ENCODE data around the gene CBX1.

DNA sequence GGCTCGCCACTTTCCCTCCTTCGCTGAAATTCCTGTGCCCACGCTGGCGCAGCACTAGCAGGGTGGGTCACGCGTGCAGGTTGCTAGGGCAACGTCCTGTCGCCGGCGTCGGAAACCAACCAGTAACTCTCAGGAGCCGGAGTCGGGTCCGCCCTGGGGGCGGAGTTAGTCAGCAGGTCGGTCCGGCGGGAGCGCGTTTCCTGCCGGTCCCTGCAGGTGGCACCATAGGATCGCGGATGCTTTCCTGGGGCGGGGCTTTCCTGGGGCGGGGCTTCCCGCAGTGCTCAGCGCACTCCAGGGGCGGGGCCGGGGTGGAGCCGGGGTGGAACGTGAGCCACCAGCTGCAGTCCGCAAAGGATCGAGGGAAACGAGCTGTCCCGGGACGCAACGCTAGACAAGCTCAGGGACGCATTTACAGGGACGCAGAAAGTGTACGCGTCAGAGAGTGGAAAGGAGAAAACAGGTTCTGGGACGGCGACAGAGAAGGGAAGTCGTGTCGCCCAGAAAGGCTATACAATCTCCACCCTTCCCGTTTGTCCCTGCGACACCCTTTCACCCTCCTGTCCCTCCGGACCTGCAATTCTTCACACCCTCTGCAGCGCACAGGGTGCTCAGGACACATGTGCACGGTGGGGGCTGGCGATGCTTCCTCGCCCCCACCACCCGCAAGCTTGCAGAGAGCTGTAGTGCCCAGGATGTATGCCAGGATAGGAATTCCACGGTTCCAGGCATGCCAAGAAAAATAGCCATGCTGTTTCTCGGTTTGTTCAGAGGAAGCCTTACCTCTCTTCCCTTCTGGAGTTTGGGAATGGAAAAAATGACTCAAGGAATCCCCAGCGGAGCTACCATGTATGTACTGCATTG, 76.0 kb downstream of the CBX1 start:
- TF ChIP-seq, protein P1, sequence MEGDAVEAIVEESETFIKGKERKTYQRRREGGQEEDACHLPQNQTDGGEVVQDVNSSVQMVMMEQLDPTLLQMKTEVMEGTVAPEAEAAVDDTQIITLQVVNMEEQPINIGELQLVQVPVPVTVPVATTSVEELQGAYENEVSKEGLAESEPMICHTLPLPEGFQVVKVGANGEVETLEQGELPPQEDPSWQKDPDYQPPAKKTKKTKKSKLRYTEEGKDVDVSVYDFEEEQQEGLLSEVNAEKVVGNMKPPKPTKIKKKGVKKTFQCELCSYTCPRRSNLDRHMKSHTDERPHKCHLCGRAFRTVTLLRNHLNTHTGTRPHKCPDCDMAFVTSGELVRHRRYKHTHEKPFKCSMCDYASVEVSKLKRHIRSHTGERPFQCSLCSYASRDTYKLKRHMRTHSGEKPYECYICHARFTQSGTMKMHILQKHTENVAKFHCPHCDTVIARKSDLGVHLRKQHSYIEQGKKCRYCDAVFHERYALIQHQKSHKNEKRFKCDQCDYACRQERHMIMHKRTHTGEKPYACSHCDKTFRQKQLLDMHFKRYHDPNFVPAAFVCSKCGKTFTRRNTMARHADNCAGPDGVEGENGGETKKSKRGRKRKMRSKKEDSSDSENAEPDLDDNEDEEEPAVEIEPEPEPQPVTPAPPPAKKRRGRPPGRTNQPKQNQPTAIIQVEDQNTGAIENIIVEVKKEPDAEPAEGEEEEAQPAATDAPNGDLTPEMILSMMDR (conservative IDR thresholded peaks at IDR 0.05; ENCODE audit: low read length) = peak; percentile 82
- no peak for TF ChIP-seq EZH2phosphoT487 (IDR thresholded peaks at IDR 0.05; ENCODE audit: borderline replicate concordance, low read depth, low read length)

Data from OCI-LY7 (cell line).